ENCODE data around the gene COX4I1.

DNA sequence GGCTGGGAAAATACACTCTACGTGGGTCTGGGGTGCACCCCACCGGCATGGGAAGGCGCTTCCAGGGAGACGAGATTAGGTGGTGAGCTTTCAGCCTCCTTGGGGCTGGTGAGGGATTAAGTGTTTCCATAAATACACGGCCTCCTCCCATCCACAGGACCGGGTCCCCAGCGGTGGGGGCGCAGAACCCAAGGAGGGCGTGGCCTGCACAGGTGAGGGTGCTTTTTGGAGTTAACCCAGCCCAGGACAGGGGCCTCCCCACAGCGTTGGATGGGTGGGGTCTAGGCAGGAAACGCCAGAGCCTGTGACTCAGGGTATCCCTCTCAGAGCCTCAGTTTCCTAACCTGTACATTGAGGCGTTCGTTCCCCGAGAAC is 49.7 kb upstream of the COX4I1 start:
- TF ChIP-seq, protein P1, sequence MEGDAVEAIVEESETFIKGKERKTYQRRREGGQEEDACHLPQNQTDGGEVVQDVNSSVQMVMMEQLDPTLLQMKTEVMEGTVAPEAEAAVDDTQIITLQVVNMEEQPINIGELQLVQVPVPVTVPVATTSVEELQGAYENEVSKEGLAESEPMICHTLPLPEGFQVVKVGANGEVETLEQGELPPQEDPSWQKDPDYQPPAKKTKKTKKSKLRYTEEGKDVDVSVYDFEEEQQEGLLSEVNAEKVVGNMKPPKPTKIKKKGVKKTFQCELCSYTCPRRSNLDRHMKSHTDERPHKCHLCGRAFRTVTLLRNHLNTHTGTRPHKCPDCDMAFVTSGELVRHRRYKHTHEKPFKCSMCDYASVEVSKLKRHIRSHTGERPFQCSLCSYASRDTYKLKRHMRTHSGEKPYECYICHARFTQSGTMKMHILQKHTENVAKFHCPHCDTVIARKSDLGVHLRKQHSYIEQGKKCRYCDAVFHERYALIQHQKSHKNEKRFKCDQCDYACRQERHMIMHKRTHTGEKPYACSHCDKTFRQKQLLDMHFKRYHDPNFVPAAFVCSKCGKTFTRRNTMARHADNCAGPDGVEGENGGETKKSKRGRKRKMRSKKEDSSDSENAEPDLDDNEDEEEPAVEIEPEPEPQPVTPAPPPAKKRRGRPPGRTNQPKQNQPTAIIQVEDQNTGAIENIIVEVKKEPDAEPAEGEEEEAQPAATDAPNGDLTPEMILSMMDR (IDR thresholded peaks at IDR 0.05) = no peak
- TF ChIP-seq POLR2A (IDR thresholded peaks at IDR 0.05) = no peak

Data from thyroid gland (tissue), 4 donors.